Testis (tissue), 3 donors: Measurements from ENCODE around the gene LGSN. TPM values are rescaled to one million over a fixed set of nuclear protein-coding genes. Genes with fewer than 3 reads are reported as not detected.
"Not testable (repeated sequence)": the region's sequence is repeated elsewhere in the genome, so short reads cannot be mapped to it uniquely, and the experiment has no call there.

Experiments used
- DNase-seq: peaks from one replicate; pipeline ENCODE4 v3.0.0-alpha.2; 2019
- H3K27ac ChIP-seq, 2 donors: fragments of 200-600 bp; sonication (generic); one replicate each; pipeline ENCODE4 v1.5.1; 2019
- H3K27me3 ChIP-seq: fragments of 200-600 bp; sonication (generic); one replicate; pipeline ENCODE4 v1.5.1; 2019
- H3K36me3 ChIP-seq: fragments of 200-600 bp; sonication (generic); one replicate; pipeline ENCODE4 v1.5.1; 2017; ENCODE audit warnings: low read depth; ENCODE audit errors: missing control alignments
- H3K4me1 ChIP-seq: fragments of 200-600 bp; sonication (generic); one replicate; pipeline ENCODE4 v1.5.1; 2019
- H3K4me3 ChIP-seq, 2 donors: fragments of 200-600 bp; sonication (generic); one replicate each; pipeline ENCODE4 v1.5.1; 2017 to 2019
- H3K9me3 ChIP-seq: fragments of 200-600 bp; sonication (generic); one replicate; pipeline ENCODE4 v1.5.1; 2017
- CTCF ChIP-seq, 3 experiments: fragments of 450-650 bp in 2 of 3; fragments of 200-600 bp in 1 of 3; sonication (generic) in 1 of 3; IDR thresholded peaks; one replicate each; pipeline ENCODE4 v1.5.1; 2016 to 2019; ENCODE audit warnings: antibody characterized with exemption in 3 of 3, mild to moderate bottlenecking in 2 of 3, moderate library complexity in 1 of 3
- POLR2A ChIP-seq: fragments of 450-650 bp; IDR thresholded peaks from one replicate; pipeline ENCODE4 v1.6.1; 2017; ENCODE audit warnings: antibody characterized with exemption, mild to moderate bottlenecking, moderate library complexity
- WGBS, 2 donors: methylation state at CpG; one replicate each; pipeline ENCODE4 v1.1.5; 2018; 5-methylcytosine and 5-hydroxymethylcytosine counted together
- intact Hi-C: fragments of 100-400 bp; cut with DNase I; formaldehyde crosslinking; loops from one replicate; pipeline ENCODE4 v1.15.1; 2023; ENCODE audit warnings: low total_unique reads
- polyA plus RNA-seq: library from polyadenylated mRNA; stranded (reverse); fragments of 350-450 nt; fragmentation: Illumina TruSeq; extraction: RNeasy Lipid Tissue Mini Kit (QIAGEN cat#74804); gene quantifications from one replicate; pipeline ENCODE4 v1.2.3, GENCODE V29; 2014; ENCODE audit warnings: low read depth, low replicate concordance; ENCODE audit not compliant: insufficient read depth
- total RNA-seq, 2 donors: library from RNA; depleted of rRNA; stranded (reverse); fragments of >200 nt; gene quantifications; one replicate each; pipeline ENCODE4 v1.2.3, GENCODE V29; 2016

LGSN gene
- total and polyA plus RNA-seq, 3 donors from 2014 or later: 0.62 to 1.8 (median 0.69) TPM

- H3K36me3 ChIP-seq: no peaks in the 10 kb centered on the region
- intact Hi-C loops: no loop called here
- H3K4me3 ChIP-seq: no peak overlapping the region
- DNase-seq: no peak
- H3K27me3 ChIP-seq: no peaks in the 10 kb centered on the region
- no peak for TF ChIP-seq CTCF (IDR thresholded peaks at IDR 0.05)
- TF ChIP-seq POLR2A: no peak
- no peaks in the 10 kb centered on the region for H3K4me1 ChIP-seq
- H3K27ac ChIP-seq: no peak overlapping the region
- 77 to 89% methylated on average over 3 of the region's 3 CpGs for WGBS, 2 donors
- no peaks in the 10 kb centered on the region for H3K9me3 ChIP-seq
Measured at GRCh38 chr6:63249875-63250482, 69.8 kb downstream of the LGSN start.

- TF ChIP-seq CTCF (IDR thresholded peaks at IDR 0.05) (no peak), POLR2A (no peak)
- DNase-seq: no peak
- Histone ChIP-seq H3K27ac (no peak overlapping the region), H3K36me3 (no peaks in the 10 kb centered on the region), H3K4me1 (no peaks in the 10 kb centered on the region), H3K4me3 (no peak overlapping the region), H3K27me3 (no peaks in the 10 kb centered on the region), H3K9me3 (no peaks in the 10 kb centered on the region)
- intact Hi-C loops: no loop called here
Measured at GRCh38 chr6:63246581-63246980, 73.2 kb downstream of the LGSN start.

DNA sequence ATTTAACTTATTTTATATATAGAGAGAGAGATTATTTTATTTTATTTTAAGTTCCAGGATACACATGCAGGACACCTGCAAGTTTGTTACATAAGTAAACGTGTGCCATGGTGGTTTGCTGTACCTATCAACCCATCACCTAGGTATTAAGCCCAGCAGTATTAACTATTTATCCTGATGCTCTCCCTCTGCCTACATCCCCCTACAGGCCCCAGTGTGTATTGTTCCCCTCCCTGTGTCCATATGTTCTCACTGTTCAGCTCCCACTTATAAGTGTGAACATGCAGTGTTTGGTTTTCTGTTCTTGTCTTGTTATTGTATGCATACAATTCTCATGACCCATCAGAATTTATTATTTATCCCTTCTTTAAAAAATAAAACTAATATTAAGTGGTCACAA, 73.9 kb downstream of the LGSN start:
- Histone ChIP-seq H3K4me3 (no peak overlapping the region), H3K4me1 (no peaks in the 10 kb centered on the region), H3K27ac (no peak overlapping the region), H3K36me3 (no peaks in the 10 kb centered on the region), H3K27me3 (no peaks in the 10 kb centered on the region), H3K9me3 (no peaks in the 10 kb centered on the region)
- DNase-seq: no peak
- intact Hi-C loops: no loop called here
- no peak for TF ChIP-seq POLR2A
- no peak for TF ChIP-seq CTCF (IDR thresholded peaks at IDR 0.05)
- WGBS, 2 donors: 82 to 88% methylated on average over 1 of the region's 1 CpG

DNA sequence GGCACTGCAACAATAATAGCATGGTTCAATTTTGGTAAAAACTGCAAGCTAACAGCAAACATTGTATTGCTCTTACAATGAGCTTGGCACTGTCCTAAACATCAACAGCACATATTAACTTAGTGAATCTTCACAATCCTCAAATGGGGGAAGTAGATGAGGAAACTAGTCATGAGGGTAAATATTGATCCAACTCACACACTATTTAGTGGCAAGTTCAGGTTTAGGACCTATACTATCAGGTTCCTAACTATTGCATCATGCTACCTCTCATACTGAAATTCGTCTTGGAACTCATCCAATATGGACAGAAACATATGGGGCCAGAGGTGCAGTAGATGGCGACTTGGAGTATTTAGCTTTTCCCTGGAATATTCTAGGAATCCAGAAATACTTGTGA, 74.4 kb downstream of the LGSN start:
- Histone ChIP-seq H3K9me3 (no peaks in the 10 kb centered on the region), H3K4me3 (no peak overlapping the region), H3K4me1 (no peaks in the 10 kb centered on the region), H3K27ac (no peak overlapping the region), H3K36me3 (no peaks in the 10 kb centered on the region), H3K27me3 (no peaks in the 10 kb centered on the region)
- 51 to 69% methylated on average over 2 of the region's 2 CpGs for WGBS, 2 donors
- DNase-seq: no peak
- intact Hi-C loops: no loop called here
- no peak for TF ChIP-seq POLR2A
- no peak for TF ChIP-seq CTCF (IDR thresholded peaks at IDR 0.05)

DNA sequence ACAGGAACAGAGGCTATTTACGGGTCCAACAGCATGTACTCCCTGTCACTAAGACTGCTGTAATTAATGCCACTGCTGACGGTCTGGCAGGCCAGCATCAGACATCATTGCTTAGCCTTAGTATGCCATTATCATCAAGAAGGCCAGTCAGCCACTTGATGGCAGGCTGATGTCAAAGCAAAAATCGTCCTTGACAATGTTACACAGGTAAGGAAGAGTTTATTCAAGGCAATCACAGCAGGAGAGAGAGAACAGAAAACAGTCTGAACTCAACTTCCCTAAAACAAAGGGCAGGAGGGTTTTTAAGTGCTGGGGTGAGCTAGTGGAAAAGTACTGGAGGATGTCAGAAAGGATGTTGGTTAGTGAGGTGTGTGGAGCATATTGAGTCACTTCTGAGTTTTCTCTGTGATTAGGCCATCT, 83.4 kb downstream of the LGSN start:
- Histone ChIP-seq H3K27ac (no peak overlapping the region), H3K36me3 (no peaks in the 10 kb centered on the region), H3K4me3 (no peak overlapping the region), H3K4me1 (no peaks in the 10 kb centered on the region), H3K9me3 (no peaks in the 10 kb centered on the region), H3K27me3 (no peaks in the 10 kb centered on the region)
- WGBS, 2 donors: 66 to 68% methylated on average over 3 of the region's 3 CpGs
- no peak for DNase-seq
- intact Hi-C loops: no loop called here
- TF ChIP-seq CTCF (IDR thresholded peaks at IDR 0.05): no peak
- TF ChIP-seq POLR2A: no peak

DNA sequence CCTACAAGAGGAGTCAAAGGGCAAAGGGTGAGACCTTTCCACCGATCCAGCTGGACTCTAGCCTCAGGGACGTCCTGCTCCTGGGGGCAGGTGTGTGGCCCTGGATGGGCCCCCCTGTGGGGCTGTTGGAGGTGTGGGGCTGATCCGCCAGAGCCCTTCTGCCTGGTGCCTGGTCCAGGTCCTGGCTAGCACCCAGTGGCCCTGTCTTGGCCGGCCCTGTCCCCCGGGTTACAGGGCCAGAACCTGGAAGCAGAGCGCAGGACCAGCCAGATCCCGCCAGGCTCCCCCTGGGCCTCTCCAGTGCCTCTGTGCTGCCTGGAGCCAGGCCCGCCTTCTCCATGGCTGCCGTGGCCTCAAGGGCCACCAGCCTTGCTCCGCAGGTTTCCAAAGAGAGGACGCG, 89.3 kb downstream of the LGSN start:
- H3K27me3 ChIP-seq, H3K4me3 ChIP-seq, H3K4me1 ChIP-seq, H3K9me3 ChIP-seq, H3K27ac ChIP-seq, DNase-seq, intact Hi-C loops, H3K36me3 ChIP-seq: not testable (repeated sequence)
- 69% methylated on average over 9 of the region's 12 CpGs; no CpG with 5 or more reads in 1 of the 2 donors for WGBS, 2 donors

- H3K4me1 ChIP-seq, H3K27ac ChIP-seq, DNase-seq, H3K9me3 ChIP-seq, intact Hi-C loops, H3K36me3 ChIP-seq, H3K27me3 ChIP-seq, H3K4me3 ChIP-seq: not testable (repeated sequence)
- 88% methylated on average over 11 to 13 of the region's 13 CpGs for WGBS, 2 donors
Measured at GRCh38 chr6:63230027-63230426, 89.8 kb downstream of the LGSN start.
